ENCODE results near the gene NTSR1. TPM values are rescaled to one million over a fixed set of nuclear protein-coding genes. Genes with fewer than 3 reads are reported as not detected.

Gene NTSR1
- polyA plus RNA-seq, 1 donor: 1.5 TPM

GRCh38 chr20:62802026-62802712 lies 93.5 kb downstream of the NTSR1 start:
- DNase-seq: no peak

- no peak for DNase-seq
These were observed 95.5 kb downstream of the NTSR1 start for GRCh38 chr20:62804021-62804626.

GRCh38 chr20:62804627-62805154 lies 96.1 kb downstream of the NTSR1 start, which contains the start of gene OGFR:
TSS of gene OGFR (plus strand) at chr20:62804835. CDS start at chr20:62804860, 25 bp downstream.
- DNase-seq: no peak

GRCh38 chr20:62805155-62805710 lies 96.6 kb downstream of the NTSR1 start:
- no peak for DNase-seq

GRCh38 chr20:62805711-62806382 lies 97.2 kb downstream of the NTSR1 start:
- no peak for DNase-seq

GRCh38 chr20:62806383-62807050 lies 97.9 kb downstream of the NTSR1 start:
- no peak for DNase-seq

GRCh38 chr20:62807444-62808210 lies 99.0 kb downstream of the NTSR1 start:
- no peak for DNase-seq

- DNase-seq: no peak
These were observed 99.7 kb downstream of the NTSR1 start for GRCh38 chr20:62808211-62808865.

- DNase-seq: no peak
These were observed 101.1 kb downstream of the NTSR1 start for GRCh38 chr20:62809530-62810428.

GRCh38 chr20:62811320-62811719 lies 102.7 kb downstream of the NTSR1 start:
- no peak for DNase-seq

GRCh38 chr20:62811720-62812119 lies 103.1 kb downstream of the NTSR1 start:
- DNase-seq: no peak

Other genes starting within 250 kb of the NTSR1 start
- 6.9 TPM for gene GATA5, start 232.8 kb upstream of the NTSR1 start, polyA plus RNA-seq (ENCODE audit: insufficient read length)
- gene SLCO4A1, start 66.3 kb upstream of the NTSR1 start, polyA plus RNA-seq (ENCODE audit: insufficient read length): 2.0 TPM
- gene MRGBP, start 87.6 kb downstream of the NTSR1 start, polyA plus RNA-seq (ENCODE audit: insufficient read length): 14.8 TPM
- 24.6 TPM for gene OGFR, start 96.0 kb downstream of the NTSR1 start, polyA plus RNA-seq (ENCODE audit: insufficient read length)
- 10.3 TPM for gene COL9A3, start 108.2 kb downstream of the NTSR1 start, polyA plus RNA-seq (ENCODE audit: insufficient read length)
- gene TCFL5, start 153.0 kb downstream of the NTSR1 start, polyA plus RNA-seq (ENCODE audit: insufficient read length): 12.6 TPM
- gene DIDO1, start 217.7 kb downstream of the NTSR1 start, polyA plus RNA-seq (ENCODE audit: insufficient read length): 66.2 TPM
- gene GID8, start 229.3 kb downstream of the NTSR1 start, polyA plus RNA-seq (ENCODE audit: insufficient read length): 57.8 TPM
- gene SLC17A9, start 243.9 kb downstream of the NTSR1 start, polyA plus RNA-seq (ENCODE audit: insufficient read length): 1.7 TPM

All from left kidney (tissue), 2 donors.